ENCODE results near the gene TPRG1L. TPM values are rescaled to one million over a fixed set of nuclear protein-coding genes. Genes with fewer than 3 reads are reported as not detected.
"Not testable (repeated sequence)": the region's sequence is repeated elsewhere in the genome, so short reads cannot be mapped to it uniquely, and the experiment has no call there.

The TPRG1L gene
- total RNA-seq, 1 donor from 2014 or later = 26.5 TPM

DNA sequence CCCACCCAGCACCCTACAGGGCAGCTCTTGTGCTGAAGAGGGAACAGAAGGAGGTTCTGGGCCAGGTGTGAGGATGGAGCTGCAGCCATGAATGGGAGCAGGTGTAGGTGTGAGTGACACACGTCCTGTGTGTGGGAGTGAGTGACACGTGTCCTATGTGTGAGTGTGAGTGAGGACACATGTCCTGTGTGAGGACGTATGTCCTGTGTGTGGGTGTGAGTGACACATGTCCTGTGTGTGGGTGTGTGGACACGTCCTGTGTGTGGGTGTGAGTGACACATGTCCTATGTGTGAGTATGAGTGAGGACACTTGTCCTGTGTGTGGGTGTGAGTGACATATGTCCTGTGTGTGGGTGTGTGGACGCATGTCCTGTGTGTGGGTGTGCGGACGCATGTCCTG, 39.9 kb upstream of the TPRG1L start:
- H3K9me3 Mint-ChIP-seq = no peaks in the 10 kb centered on the region
- no peak overlapping the region for H3K27ac Mint-ChIP-seq
- DNase-seq = no peak
- H3K36me3 Mint-ChIP-seq (ENCODE audit: low read depth) = no peaks in the 10 kb centered on the region
- intact Hi-C loops (cut with micrococcal nuclease) = no loop called here
- ATAC-seq (ENCODE audit: low read depth) = no peak
- H3K27me3 Mint-ChIP-seq = no peaks in the 10 kb centered on the region
- no peaks in the 10 kb centered on the region for H3K4me1 Mint-ChIP-seq
- CTCF ChIA-PET = no interaction called here
- POLR2A ChIA-PET = no interaction called here
- TF ChIP-seq, protein P1, sequence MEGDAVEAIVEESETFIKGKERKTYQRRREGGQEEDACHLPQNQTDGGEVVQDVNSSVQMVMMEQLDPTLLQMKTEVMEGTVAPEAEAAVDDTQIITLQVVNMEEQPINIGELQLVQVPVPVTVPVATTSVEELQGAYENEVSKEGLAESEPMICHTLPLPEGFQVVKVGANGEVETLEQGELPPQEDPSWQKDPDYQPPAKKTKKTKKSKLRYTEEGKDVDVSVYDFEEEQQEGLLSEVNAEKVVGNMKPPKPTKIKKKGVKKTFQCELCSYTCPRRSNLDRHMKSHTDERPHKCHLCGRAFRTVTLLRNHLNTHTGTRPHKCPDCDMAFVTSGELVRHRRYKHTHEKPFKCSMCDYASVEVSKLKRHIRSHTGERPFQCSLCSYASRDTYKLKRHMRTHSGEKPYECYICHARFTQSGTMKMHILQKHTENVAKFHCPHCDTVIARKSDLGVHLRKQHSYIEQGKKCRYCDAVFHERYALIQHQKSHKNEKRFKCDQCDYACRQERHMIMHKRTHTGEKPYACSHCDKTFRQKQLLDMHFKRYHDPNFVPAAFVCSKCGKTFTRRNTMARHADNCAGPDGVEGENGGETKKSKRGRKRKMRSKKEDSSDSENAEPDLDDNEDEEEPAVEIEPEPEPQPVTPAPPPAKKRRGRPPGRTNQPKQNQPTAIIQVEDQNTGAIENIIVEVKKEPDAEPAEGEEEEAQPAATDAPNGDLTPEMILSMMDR (IDR thresholded peaks at IDR 0.05) = no peak
- no peak overlapping the region for H3K4me3 Mint-ChIP-seq

DNA sequence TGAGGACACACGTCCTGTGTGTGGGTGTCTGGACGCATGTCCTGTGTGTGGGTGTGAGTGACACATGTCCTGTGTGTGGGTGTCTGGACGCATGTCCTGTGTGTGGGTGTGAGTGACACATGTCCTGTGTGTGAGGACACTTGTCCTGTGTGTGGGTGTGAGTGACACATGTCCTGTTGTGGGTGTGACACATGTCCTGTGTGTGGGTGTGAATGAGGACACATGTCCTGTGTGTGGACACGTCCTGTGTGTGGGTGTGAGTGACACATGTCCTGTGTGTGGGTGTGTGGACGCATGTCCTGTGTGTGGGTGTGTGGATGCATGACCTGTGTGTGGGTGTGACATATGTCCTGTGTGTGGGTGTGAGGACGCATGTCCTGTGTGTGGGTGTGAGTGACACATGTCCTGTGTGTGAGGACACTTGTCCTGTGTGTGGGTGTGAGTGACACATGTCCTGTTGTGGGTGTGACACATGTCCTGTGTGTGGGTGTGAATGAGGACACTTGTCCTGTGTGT, 39.4 kb upstream of the TPRG1L start:
- H3K27ac Mint-ChIP-seq; intact Hi-C loops (cut with micrococcal nuclease); POLR2A ChIA-PET; H3K4me1 Mint-ChIP-seq; H3K36me3 Mint-ChIP-seq (ENCODE audit: low read depth); CTCF ChIA-PET; H3K9me3 Mint-ChIP-seq; H3K27me3 Mint-ChIP-seq; DNase-seq; ATAC-seq (ENCODE audit: low read depth); H3K4me3 Mint-ChIP-seq: not testable (repeated sequence)

DNA sequence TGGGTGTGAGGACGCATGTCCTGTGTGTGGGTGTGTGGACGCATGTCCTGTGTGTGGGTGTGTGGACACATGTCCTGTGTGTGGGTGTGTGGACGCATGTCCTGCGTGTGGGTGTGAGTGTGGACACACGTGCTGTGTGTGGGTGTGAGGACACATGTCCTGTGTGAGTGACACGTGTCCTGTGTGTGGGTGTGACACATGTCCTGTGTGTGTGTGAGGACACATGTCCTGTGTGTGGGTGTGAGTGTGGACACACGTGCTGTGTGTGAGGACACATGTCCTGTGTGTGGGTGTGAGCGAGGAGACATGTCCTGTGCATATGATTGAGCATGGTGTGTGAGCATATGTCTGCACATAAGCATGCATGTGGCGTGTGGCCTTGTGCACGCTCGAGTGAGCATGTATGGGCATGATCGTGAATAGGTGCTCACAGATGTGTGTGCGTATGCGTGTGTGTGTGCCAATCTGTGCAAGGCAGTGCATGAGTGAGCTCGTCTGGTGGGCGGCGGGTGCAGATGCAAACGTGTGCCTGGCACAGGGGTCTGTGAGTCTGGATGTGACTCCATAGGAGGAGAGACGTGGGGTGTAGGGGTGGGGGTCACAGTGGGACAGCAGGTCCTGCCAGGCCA, 38.8 kb upstream of the TPRG1L start:
- Mint-ChIP-seq H3K9me3 (no peaks in the 10 kb centered on the region), H3K4me3 (no peak overlapping the region), H3K27me3 (no peaks in the 10 kb centered on the region), H3K27ac (no peak overlapping the region), H3K4me1 (no peaks in the 10 kb centered on the region), H3K36me3 (ENCODE audit: low read depth) (no peaks in the 10 kb centered on the region)
- ChIA-PET CTCF (no interaction called here), POLR2A (no interaction called here)
- no peak for DNase-seq
- TF ChIP-seq, protein P1 (IDR thresholded peaks at IDR 0.05) = no peak
- ATAC-seq (ENCODE audit: low read depth) = no peak
- intact Hi-C loops (cut with micrococcal nuclease) = no loop called here

GRCh38 chr1:3586986-3587759, 37.6 kb upstream of the TPRG1L start:
- Mint-ChIP-seq H3K9me3 (no peaks in the 10 kb centered on the region), H3K27ac (no peak overlapping the region), H3K4me3 (no peak overlapping the region), H3K27me3 (no peaks in the 10 kb centered on the region), H3K36me3 (ENCODE audit: low read depth) (no peaks in the 10 kb centered on the region), H3K4me1 (no peaks in the 10 kb centered on the region)
- TF ChIP-seq, protein P1 (IDR thresholded peaks at IDR 0.05) = no peak
- DNase-seq = no peak
- CTCF ChIA-PET = interaction anchor here (1.0 kb wide), 1 partner anchor 137 kb away, joined by 3 read pairs; no protein-coding TSS in a partner anchor
- ATAC-seq (ENCODE audit: low read depth) = no peak
- POLR2A ChIA-PET = no interaction called here
- intact Hi-C loops (cut with micrococcal nuclease) = no loop called here

DNA sequence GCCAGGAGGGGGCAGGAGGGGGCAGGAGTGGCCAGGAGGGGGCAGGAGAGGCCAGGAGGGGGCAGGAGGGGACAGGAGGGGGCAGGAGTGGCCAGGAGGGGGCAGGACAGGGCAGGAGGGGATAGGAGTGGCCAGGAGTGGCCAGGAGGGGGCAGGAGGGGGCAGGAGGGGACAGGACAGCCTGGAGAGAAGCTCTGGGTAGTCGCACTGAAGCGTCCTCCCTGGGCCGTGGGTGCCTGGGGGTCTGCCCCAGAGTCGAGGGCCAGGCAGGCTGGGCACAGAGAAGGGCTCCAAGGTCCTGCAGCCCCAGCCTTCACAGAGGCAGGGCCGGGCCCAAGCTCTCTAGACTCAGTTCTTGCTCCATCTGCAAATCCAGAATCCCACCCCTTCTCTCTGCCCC, 36.4 kb upstream of the TPRG1L start:
- no peak overlapping the region for H3K4me3 Mint-ChIP-seq
- no peak overlapping the region for H3K27ac Mint-ChIP-seq
- intact Hi-C loops (cut with micrococcal nuclease) = no loop called here
- DNase-seq (no peak), ATAC-seq (ENCODE audit: low read depth) (no peak)
- CTCF ChIA-PET = no interaction called here
- POLR2A ChIA-PET = no interaction called here
- no peaks in the 10 kb centered on the region for H3K4me1 Mint-ChIP-seq
- TF ChIP-seq, protein P1 (IDR thresholded peaks at IDR 0.05) = no peak
- no peaks in the 10 kb centered on the region for H3K27me3 Mint-ChIP-seq
- no peaks in the 10 kb centered on the region for H3K36me3 Mint-ChIP-seq (ENCODE audit: low read depth)
- no peaks in the 10 kb centered on the region for H3K9me3 Mint-ChIP-seq
